Activated CD8-positive, alpha-beta memory T cell treated with anti-CD3 and anti-CD28 coated beads, Interleukin-2, amount 50 U/mL, for 24 hours (primary cell): ENCODE measurements around the gene SPRR2F.
"Not testable (repeated sequence)": the region's sequence is repeated elsewhere in the genome, so short reads cannot be mapped to it uniquely, and the experiment has no call there.

Experiments
- DNase-seq: peaks from one replicate; pipeline ENCODE4 v3.0.0-alpha.2; 2020; ENCODE audit errors: extremely low read depth

SPRR2F gene

GRCh38 chr1:153113416-153113815, at the start of gene SPRR2F:
SPRR2F (minus strand) TSS chr1:153113516; CDS start chr1:153112733, 783 bp downstream.
- DNase-seq: no peak

- DNase-seq: no peak
Observed at GRCh38 chr1:153155541-153155940, 42.2 kb upstream of the SPRR2F start.

- no peak for DNase-seq
Observed at GRCh38 chr1:153152481-153152880, 39.2 kb upstream of the SPRR2F start.

GRCh38 chr1:153150846-153151245, 37.5 kb upstream of the SPRR2F start, which contains the start of gene SPRR2G:
SPRR2G (minus strand) TSS chr1:153150890; CDS start chr1:153150110, 780 bp downstream.
- DNase-seq: no peak

GRCh38 chr1:153141377-153141776, 28.1 kb upstream of the SPRR2F start:
- DNase-seq: no peak

- no peak for DNase-seq
Observed at GRCh38 chr1:153140484-153140883, 27.2 kb upstream of the SPRR2F start.

- DNase-seq: no peak
Observed at GRCh38 chr1:153133743-153134142, 20.4 kb upstream of the SPRR2F start.

GRCh38 chr1:153133267-153133666, 20.0 kb upstream of the SPRR2F start:
- no peak for DNase-seq

- DNase-seq: not testable (repeated sequence)
Observed at GRCh38 chr1:153128688-153129087, 15.4 kb upstream of the SPRR2F start.

- DNase-seq: no peak
Observed at GRCh38 chr1:153127296-153127695, 14.0 kb upstream of the SPRR2F start.

- DNase-seq: no peak
Observed at GRCh38 chr1:153125536-153125935, 12.2 kb upstream of the SPRR2F start.

GRCh38 chr1:153123793-153124192, 10.5 kb upstream of the SPRR2F start:
- not testable (repeated sequence) for DNase-seq

- no peak for DNase-seq
Observed at GRCh38 chr1:153122831-153123421, 9.6 kb upstream of the SPRR2F start.

- DNase-seq: no peak
Observed at GRCh38 chr1:153120945-153121344, 7.6 kb upstream of the SPRR2F start.

- DNase-seq: no peak
Observed at GRCh38 chr1:153119491-153119971, 6.2 kb upstream of the SPRR2F start.

GRCh38 chr1:153115264-153115663, 1.9 kb upstream of the SPRR2F start:
- DNase-seq: not testable (repeated sequence)

- not testable (repeated sequence) for DNase-seq
Observed at GRCh38 chr1:153112454-153112853, 862 bp downstream of the SPRR2F start.

GRCh38 chr1:153100245-153100644, 13.1 kb downstream of the SPRR2F start:
- no peak for DNase-seq

- no peak for DNase-seq
Observed at GRCh38 chr1:153099461-153100045, 13.8 kb downstream of the SPRR2F start.

GRCh38 chr1:153095764-153096163, 17.6 kb downstream of the SPRR2F start:
- DNase-seq: no peak

- DNase-seq: no peak
Observed at GRCh38 chr1:153094426-153094825, 18.9 kb downstream of the SPRR2F start, which contains the start of gene SPRR2E. SPRR2E (minus strand) TSS chr1:153094526; CDS start chr1:153093751, 775 bp downstream.

- no peak for DNase-seq
Observed at GRCh38 chr1:153087652-153088051, 25.7 kb downstream of the SPRR2F start.

GRCh38 chr1:153081736-153082135, 31.6 kb downstream of the SPRR2F start:
- no peak for DNase-seq
